Measurements from ENCODE around the gene NCOA3. TPM values are rescaled to one million over a fixed set of nuclear protein-coding genes. Genes with fewer than 3 reads are reported as not detected.

NCOA3 gene
- polyA plus RNA-seq, 3 donors: 13.5 to 21.8 (median 21.3) TPM

DNA sequence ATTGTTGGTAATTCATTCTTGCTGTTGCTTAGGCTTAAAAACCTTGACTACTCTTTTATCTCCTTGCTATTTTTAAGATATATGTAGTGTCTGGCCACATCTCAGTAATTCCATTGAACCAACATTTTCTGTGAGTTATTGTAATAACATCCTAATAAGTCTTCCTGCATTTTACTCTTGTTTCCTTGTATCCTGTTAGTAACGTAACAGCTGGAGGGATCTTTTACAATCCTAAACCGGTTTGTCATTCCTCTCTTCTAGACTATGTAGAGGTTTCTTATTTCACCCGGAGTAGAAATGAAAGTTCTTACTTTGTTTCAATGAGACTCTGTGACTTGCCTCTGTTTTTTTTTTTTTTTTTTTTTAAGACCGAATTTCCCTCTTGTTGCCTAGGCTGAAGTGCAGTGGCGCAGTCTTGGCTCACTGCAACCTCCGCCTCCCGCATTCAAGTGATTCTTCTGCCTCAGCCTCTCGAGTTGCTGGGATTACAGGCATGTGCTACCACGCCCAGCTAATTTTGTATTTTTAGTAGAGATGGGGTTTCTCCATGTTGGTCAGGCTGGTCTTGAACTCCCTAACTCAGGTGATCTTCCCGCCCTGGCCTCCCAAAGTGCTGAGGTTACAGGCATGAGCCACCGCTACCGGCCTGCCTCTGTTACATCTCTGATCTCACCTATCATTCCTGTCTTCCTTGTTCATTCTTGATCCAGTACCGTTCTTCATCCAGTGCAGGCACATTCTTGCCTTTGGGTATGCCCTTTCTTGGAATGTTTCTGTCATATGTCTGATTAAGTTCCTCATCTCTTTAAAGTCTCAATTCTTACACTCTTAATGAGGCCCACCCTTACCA, 44.7 kb downstream of the NCOA3 start:
- Histone ChIP-seq H3K4me1 (ENCODE audit: control insufficient read depth in 1 of 2, insufficient read depth in 2 of 2, low read length in 2 of 2) (peaks cover 2% of the 10 kb centered on the region in 2 donors), H2AFZ (ENCODE audit: insufficient read depth, low read depth, low read length, poor library complexity, severe bottlenecking) (no peak overlapping the region), H3K4me2 (replicated peaks; ENCODE audit: extremely low read depth, low read length, poor library complexity, severe bottlenecking) (no peak overlapping the region), H4K20me1 (ENCODE audit: insufficient read depth, low read length) (peaks cover 99% of the 10 kb centered on the region), H3K4me3 (replicated peaks in 1 of 3; ENCODE audit: low read depth in 2 of 3, low read length in 3 of 3) (no peak overlapping the region), H3K36me3 (replicated peaks in 1 of 2; ENCODE audit: control insufficient read depth in 1 of 2, insufficient read depth in 2 of 2, low read length in 2 of 2) (peaks cover 3% of the 10 kb centered on the region in 2 donors), H3K27ac (ENCODE audit: low read depth in 1 of 2, low read length in 2 of 2) (no peak overlapping the region), H3K9ac (ENCODE audit: insufficient read depth, low read length, poor library complexity, severe bottlenecking) (no peak overlapping the region), H3K27me3 (ENCODE audit: control insufficient read depth in 2 of 2, insufficient read depth in 2 of 2, low read length in 2 of 2) (no peaks in the 10 kb centered on the region), H3K9me3 (replicated peaks in 1 of 2; ENCODE audit: control insufficient read depth in 1 of 2, insufficient read depth in 1 of 2, low read length in 2 of 2) (no peaks in the 10 kb centered on the region), H3K79me2 (ENCODE audit: insufficient read depth, low read length) (peaks cover 89% of the 10 kb centered on the region)
- peak overlapping the region in 2 of 7 donors; percentile 5 to 52 for H3K27ac Mint-ChIP-seq
- WGBS (ENCODE audit: insufficient coverage): 100% methylated on average over 4 of the region's 13 CpGs
- H3K4me3 Mint-ChIP-seq: no peak overlapping the region
- intact Hi-C loops (cut with micrococcal nuclease): no loop called here
- DNase-seq: no peak
- H3K36me3 Mint-ChIP-seq: peaks cover 22 to 49% of the 10 kb centered on the region in 2 donors
- H3K9me3 Mint-ChIP-seq: no peaks in the 10 kb centered on the region
- peaks cover 0 to 3% (median 0%) of the 10 kb centered on the region in 3 donors for H3K27me3 Mint-ChIP-seq (ENCODE audit: low read depth in 3 of 3)
- no peak for TF ChIP-seq CTCF (IDR thresholded peaks at IDR 0.05)
- H3K4me1 Mint-ChIP-seq: peaks cover 8% of the 10 kb centered on the region

DNA sequence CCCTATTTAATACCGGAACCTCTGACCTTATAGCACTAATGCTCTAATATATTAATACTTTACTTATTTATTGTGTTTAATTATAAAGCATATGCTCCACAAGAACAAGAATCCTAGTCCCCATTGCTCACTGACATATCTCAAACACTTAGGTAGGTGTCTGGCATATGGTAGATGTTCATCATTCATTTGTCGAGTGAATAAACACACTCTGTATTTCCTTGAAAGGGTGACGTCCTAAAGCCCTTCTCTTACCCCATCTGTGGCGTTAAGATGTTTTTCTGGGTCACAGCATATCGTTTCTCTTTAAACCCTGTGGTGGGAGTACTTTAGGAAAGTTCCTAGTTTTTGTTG, 45.3 kb downstream of the NCOA3 start:
- H3K4me1 Mint-ChIP-seq: peaks cover 4% of the 10 kb centered on the region
- H3K4me3 Mint-ChIP-seq: no peak overlapping the region

More for the DNA sequence above, 45.3 kb downstream of the NCOA3 start:
- intact Hi-C loops (cut with micrococcal nuclease): no loop called here
- DNase-seq: no peak
- no CpG with 5 or more reads among the region's 5 CpGs for WGBS (ENCODE audit: insufficient coverage)
- Histone ChIP-seq H3K27me3 (ENCODE audit: control insufficient read depth in 2 of 2, insufficient read depth in 2 of 2, low read length in 2 of 2) (no peaks in the 10 kb centered on the region), H4K20me1 (ENCODE audit: insufficient read depth, low read length) (peaks cover 99% of the 10 kb centered on the region), H3K4me1 (ENCODE audit: control insufficient read depth in 1 of 2, insufficient read depth in 2 of 2, low read length in 2 of 2) (no peaks in the 10 kb centered on the region), H3K36me3 (replicated peaks in 1 of 2; ENCODE audit: control insufficient read depth in 1 of 2, insufficient read depth in 2 of 2, low read length in 2 of 2) (peaks cover 3% of the 10 kb centered on the region in 2 donors), H3K27ac (ENCODE audit: low read depth in 1 of 2, low read length in 2 of 2) (no peak overlapping the region), H3K4me3 (replicated peaks in 1 of 3; ENCODE audit: low read depth in 2 of 3, low read length in 3 of 3) (no peak overlapping the region), H3K4me2 (replicated peaks; ENCODE audit: extremely low read depth, low read length, poor library complexity, severe bottlenecking) (no peak overlapping the region), H2AFZ (ENCODE audit: insufficient read depth, low read depth, low read length, poor library complexity, severe bottlenecking) (no peak overlapping the region), H3K9ac (ENCODE audit: insufficient read depth, low read length, poor library complexity, severe bottlenecking) (no peak overlapping the region), H3K79me2 (ENCODE audit: insufficient read depth, low read length) (peaks cover 89% of the 10 kb centered on the region), H3K9me3 (replicated peaks in 1 of 2; ENCODE audit: control insufficient read depth in 1 of 2, insufficient read depth in 1 of 2, low read length in 2 of 2) (no peaks in the 10 kb centered on the region)
- peaks cover 0 to 3% (median 0%) of the 10 kb centered on the region in 3 donors for H3K27me3 Mint-ChIP-seq (ENCODE audit: low read depth in 3 of 3)
- peak overlapping the region in 1 of 7 donors; percentile 12 for H3K27ac Mint-ChIP-seq
- no peak for TF ChIP-seq CTCF (IDR thresholded peaks at IDR 0.05)
- H3K36me3 Mint-ChIP-seq: peaks cover 20 to 46% of the 10 kb centered on the region in 2 donors
- no peaks in the 10 kb centered on the region for H3K9me3 Mint-ChIP-seq

All from CD14-positive monocyte (primary cell).